Esophagus squamous epithelium (tissue), 5 donors: ENCODE data around the gene COX6B1. TPM values are rescaled to one million over a fixed set of nuclear protein-coding genes. Genes with fewer than 3 reads are reported as not detected.
"Not testable (repeated sequence)": the region's sequence is repeated elsewhere in the genome, so short reads cannot be mapped to it uniquely, and the experiment has no call there.

ENCODE experiments used
- DNase-seq: peaks from one replicate; lab custom pipeline; 2025; lab: John Stamatoyannopoulos, UW
- H3K27ac ChIP-seq, 4 donors: fragments of 200-600 bp; sonication (generic); one replicate each; pipeline ENCODE4 v1.5.1; 2016 to 2019; ENCODE audit warnings: mild to moderate bottlenecking in 1 of 4
- H3K27me3 ChIP-seq, 4 donors: fragments of 200-600 bp; sonication (generic); 1 replicate in 3 of 4; 2 replicates in 1 of 4; pipeline versions ENCODE4 v1.5.1 to v1.6.0; 2017 to 2021; ENCODE audit warnings: antibody characterized with exemption in 1 of 4
- H3K36me3 ChIP-seq, 3 donors: fragments of 200-600 bp; sonication (generic); one replicate each; pipeline ENCODE4 v1.5.1; 2016 to 2019
- H3K4me1 ChIP-seq, 3 donors: fragments of 200-600 bp; sonication (generic); one replicate each; pipeline ENCODE4 v1.5.1; 2017 to 2019
- H3K4me3 ChIP-seq, 4 donors: fragments of 200-600 bp; sonication (generic); 1 replicate in 3 of 4; 2 replicates in 1 of 4; pipeline ENCODE4 v1.5.1; 2016 to 2019; ENCODE audit warnings: mild to moderate bottlenecking in 2 of 4, moderate library complexity in 1 of 4
- H3K9me3 ChIP-seq, 3 donors: fragments of 200-600 bp; sonication (generic); one replicate each; pipeline ENCODE4 v1.5.1; 2016 to 2019
- CTCF ChIP-seq, 6 experiments: fragments of 450-650 bp in 4 of 6; fragments of 200-600 bp in 2 of 6; sonication (generic) in 2 of 6; IDR thresholded peaks; one replicate each; pipeline ENCODE4 v1.5.1; 2016 to 2019; ENCODE audit warnings: antibody characterized with exemption in 6 of 6, mild to moderate bottlenecking in 4 of 6, moderate library complexity in 4 of 6
- POLR2A ChIP-seq, 4 donors: fragments of 450-650 bp; IDR thresholded peaks; one replicate each; pipeline ENCODE4 v1.6.1; 2017; ENCODE audit warnings: antibody characterized with exemption in 4 of 4, mild to moderate bottlenecking in 4 of 4, moderate library complexity in 3 of 4
- WGBS, 2 donors: methylation state at CpG; one replicate each; pipeline ENCODE4 v1.1.5; 2018; 5-methylcytosine and 5-hydroxymethylcytosine counted together
- intact Hi-C: fragments of 100-400 bp; cut with DNase I; formaldehyde crosslinking; loops from one replicate; pipeline ENCODE4 v1.15.0; 2022
- total RNA-seq, 4 donors: library from RNA; depleted of rRNA; stranded (reverse); fragments of >200 nt; gene quantifications; one replicate each; pipeline ENCODE4 v1.1.0, GENCODE V29; 2016
- donor health status: DM: yes; HTN: yes; CAD: no.

Gene COX6B1
- total RNA-seq, result 100 to 1,000 TPM; 582 to 942 (median 761) TPM

GRCh38 chr19:35648017-35648961, at the start of gene COX6B1:
Gene COX6B1, plus strand, starts transcription at chr19:35648323. Its CDS starts 2,921 bp downstream, at chr19:35651244.
- Histone ChIP-seq H3K36me3 (peaks cover 0 to 37% (median 17%) of the 10 kb centered on the region in 3 donors), H3K27ac (peak within 1 kb of the TSS; percentile 87 to 96 (median 94)), H3K27me3 (no peaks in the 10 kb centered on the region), H3K4me1 (peaks cover 5 to 58% (median 18%) of the 10 kb centered on the region in 3 donors), H3K9me3 (no peaks in the 10 kb centered on the region), H3K4me3 (peak within 1 kb of the TSS; percentile 81 to 93 (median 86))
- TF ChIP-seq CTCF (IDR thresholded peaks at IDR 0.05) (no peak), POLR2A (IDR thresholded peaks at IDR 0.05) (peak in 3 of 4 donors; percentile 28 to 65 (median 65))
- DNase-seq, result peak; percentile 82
- intact Hi-C loops, result no loop called here
- WGBS, 2 donors, result 0 to 1% methylated on average over 34 to 36 of the region's 46 CpGs

GRCh38 chr19:35601971-35602370, 46.2 kb upstream of the COX6B1 start:
- H3K4me1 ChIP-seq, result no peaks in the 10 kb centered on the region
- H3K4me3 ChIP-seq, result no peak overlapping the region
- no peaks in the 10 kb centered on the region for H3K36me3 ChIP-seq
- no peak overlapping the region for H3K27ac ChIP-seq
- no peaks in the 10 kb centered on the region for H3K27me3 ChIP-seq
- no peak for DNase-seq
- H3K9me3 ChIP-seq, result peaks cover 0 to 1% (median 0%) of the 10 kb centered on the region in 3 donors
- TF ChIP-seq POLR2A (IDR thresholded peaks at IDR 0.05) (no peak), CTCF (IDR thresholded peaks at IDR 0.05) (no peak)
- 80% methylated on average over 3 of the region's 3 CpGs; no CpG with 5 or more reads in 1 of the 2 donors for WGBS, 2 donors
- intact Hi-C loops, result no loop called here

GRCh38 chr19:35604436-35604835, 43.7 kb upstream of the COX6B1 start:
- H3K4me1 ChIP-seq, H3K4me3 ChIP-seq, intact Hi-C loops, H3K9me3 ChIP-seq, H3K36me3 ChIP-seq, DNase-seq, H3K27ac ChIP-seq, H3K27me3 ChIP-seq: not testable (repeated sequence)
- 74 to 81% methylated on average over 3 of the region's 4 CpGs for WGBS, 2 donors

- H3K27ac ChIP-seq, H3K27me3 ChIP-seq, intact Hi-C loops, DNase-seq, H3K9me3 ChIP-seq, H3K4me1 ChIP-seq, H3K36me3 ChIP-seq, H3K4me3 ChIP-seq: not testable (repeated sequence)
- 83 to 93% methylated on average over 7 to 8 of the region's 8 CpGs for WGBS, 2 donors
Measured at GRCh38 chr19:35607170-35607569, 41.0 kb upstream of the COX6B1 start.

- Histone ChIP-seq H3K9me3 (peaks cover 0 to 8% (median 8%) of the 10 kb centered on the region in 3 donors), H3K4me1 (peaks cover 0 to 7% (median 4%) of the 10 kb centered on the region in 3 donors), H3K27ac (no peak overlapping the region), H3K27me3 (no peaks in the 10 kb centered on the region), H3K36me3 (no peaks in the 10 kb centered on the region), H3K4me3 (no peak overlapping the region)
- intact Hi-C loops, result no loop called here
- no peak for DNase-seq
- WGBS, 2 donors, result 66 to 69% methylated on average over 3 of the region's 3 CpGs
- TF ChIP-seq CTCF (IDR thresholded peaks at IDR 0.05) (no peak), POLR2A (IDR thresholded peaks at IDR 0.05) (no peak)
Measured at GRCh38 chr19:35607661-35608060, 40.5 kb upstream of the COX6B1 start.

GRCh38 chr19:35608251-35608650, 39.9 kb upstream of the COX6B1 start:
- Histone ChIP-seq H3K27me3 (no peaks in the 10 kb centered on the region), H3K9me3 (peaks cover 0 to 8% (median 8%) of the 10 kb centered on the region in 3 donors), H3K4me1 (peaks cover 3 to 12% (median 8%) of the 10 kb centered on the region in 3 donors), H3K27ac (no peak overlapping the region), H3K4me3 (no peak overlapping the region), H3K36me3 (no peaks in the 10 kb centered on the region)
- intact Hi-C loops, result no loop called here
- 81% methylated on average over 2 of the region's 2 CpGs for WGBS, 2 donors
- DNase-seq, result no peak
- no peak for TF ChIP-seq POLR2A (IDR thresholded peaks at IDR 0.05)
